Measurements from ENCODE around the gene CASP5. TPM values are rescaled to one million over a fixed set of nuclear protein-coding genes. Genes with fewer than 3 reads are reported as not detected.
A peak's percentile ranks its signal among the peaks of the same experiment; 100 is the strongest.

The CASP5 gene
- total RNA-seq, 2 experiments from 2014 or later: not detected

DNA sequence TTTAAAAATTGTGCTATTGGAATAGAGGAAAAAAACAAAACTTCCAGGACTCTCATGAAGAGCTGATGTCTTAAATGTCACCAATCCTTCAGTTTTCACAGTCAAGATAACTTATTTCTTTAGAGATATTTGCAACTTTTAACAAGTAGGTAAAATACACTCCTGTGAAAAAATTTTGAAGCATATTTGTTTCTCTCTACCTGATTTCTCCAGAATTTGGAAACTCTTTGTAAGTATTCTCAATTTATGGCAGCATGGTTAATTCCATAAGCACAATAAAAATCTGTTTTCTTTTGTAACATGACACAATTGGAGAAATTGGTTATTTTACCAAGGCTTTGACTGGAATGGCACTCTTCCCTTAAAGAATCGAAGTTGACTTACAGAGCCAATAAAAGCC is 58.7 kb downstream of the CASP5 start:
- Mint-ChIP-seq H3K36me3 (ENCODE audit: low read depth) (peaks cover 47% of the 10 kb centered on the region), H3K4me1 (ENCODE audit: low read depth) (peaks cover 57% of the 10 kb centered on the region), H3K4me3 (no peak overlapping the region), H3K9me3 (peaks cover 13% of the 10 kb centered on the region), H3K27ac (no peak overlapping the region), H3K27me3 (no peaks in the 10 kb centered on the region)
- ChIA-PET CTCF (interaction anchor here (0.9 to 1.2 kb wide), 2 partner anchors 13 to 18 kb away, joined by 3 to 4 read pairs; no protein-coding TSS in a partner anchor), POLR2A (interaction anchor here (0.7 kb wide), 1 partner anchor 70 kb away, joined by 3 read pairs; no protein-coding TSS in a partner anchor)
- DNase-seq: no peak
- TF ChIP-seq, protein P1, sequence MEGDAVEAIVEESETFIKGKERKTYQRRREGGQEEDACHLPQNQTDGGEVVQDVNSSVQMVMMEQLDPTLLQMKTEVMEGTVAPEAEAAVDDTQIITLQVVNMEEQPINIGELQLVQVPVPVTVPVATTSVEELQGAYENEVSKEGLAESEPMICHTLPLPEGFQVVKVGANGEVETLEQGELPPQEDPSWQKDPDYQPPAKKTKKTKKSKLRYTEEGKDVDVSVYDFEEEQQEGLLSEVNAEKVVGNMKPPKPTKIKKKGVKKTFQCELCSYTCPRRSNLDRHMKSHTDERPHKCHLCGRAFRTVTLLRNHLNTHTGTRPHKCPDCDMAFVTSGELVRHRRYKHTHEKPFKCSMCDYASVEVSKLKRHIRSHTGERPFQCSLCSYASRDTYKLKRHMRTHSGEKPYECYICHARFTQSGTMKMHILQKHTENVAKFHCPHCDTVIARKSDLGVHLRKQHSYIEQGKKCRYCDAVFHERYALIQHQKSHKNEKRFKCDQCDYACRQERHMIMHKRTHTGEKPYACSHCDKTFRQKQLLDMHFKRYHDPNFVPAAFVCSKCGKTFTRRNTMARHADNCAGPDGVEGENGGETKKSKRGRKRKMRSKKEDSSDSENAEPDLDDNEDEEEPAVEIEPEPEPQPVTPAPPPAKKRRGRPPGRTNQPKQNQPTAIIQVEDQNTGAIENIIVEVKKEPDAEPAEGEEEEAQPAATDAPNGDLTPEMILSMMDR (IDR thresholded peaks at IDR 0.05): no peak
- no peak for ATAC-seq
- intact Hi-C loops (cut with micrococcal nuclease): no loop called here

DNA sequence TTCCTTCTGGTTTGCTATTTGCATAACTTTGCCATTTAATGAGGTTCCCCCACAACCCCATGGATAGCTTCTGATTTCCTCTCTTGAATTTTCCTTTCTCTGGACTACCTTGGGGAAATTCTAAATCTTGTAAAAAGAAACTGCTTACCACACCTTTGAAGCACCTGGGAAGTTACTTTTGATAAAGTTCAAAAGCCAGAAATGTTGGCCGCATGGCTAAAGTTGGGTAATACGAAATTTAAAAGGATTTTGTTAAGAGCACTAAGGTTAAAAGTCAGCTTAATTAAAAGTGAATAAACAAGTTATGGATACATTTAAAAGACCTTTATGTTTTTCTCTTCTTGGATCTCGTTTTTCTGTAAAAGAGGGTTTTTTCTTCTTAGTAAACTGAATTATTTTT is 60.1 kb downstream of the CASP5 start:
- Mint-ChIP-seq H3K27me3 (no peaks in the 10 kb centered on the region), H3K4me1 (ENCODE audit: low read depth) (peaks cover 64% of the 10 kb centered on the region), H3K4me3 (no peak overlapping the region), H3K36me3 (ENCODE audit: low read depth) (peaks cover 55% of the 10 kb centered on the region), H3K27ac (no peak overlapping the region), H3K9me3 (peaks cover 13% of the 10 kb centered on the region)
- TF ChIP-seq, protein P1 (IDR thresholded peaks at IDR 0.05): no peak
- CTCF ChIA-PET: no interaction called here
- POLR2A ChIA-PET: interaction anchor here (1.0 kb wide), 1 partner anchor 10 kb away, joined by 3 read pairs; no protein-coding TSS in a partner anchor
- intact Hi-C loops (cut with micrococcal nuclease): no loop called here
- DNase-seq (no peak), ATAC-seq (no peak)

DNA sequence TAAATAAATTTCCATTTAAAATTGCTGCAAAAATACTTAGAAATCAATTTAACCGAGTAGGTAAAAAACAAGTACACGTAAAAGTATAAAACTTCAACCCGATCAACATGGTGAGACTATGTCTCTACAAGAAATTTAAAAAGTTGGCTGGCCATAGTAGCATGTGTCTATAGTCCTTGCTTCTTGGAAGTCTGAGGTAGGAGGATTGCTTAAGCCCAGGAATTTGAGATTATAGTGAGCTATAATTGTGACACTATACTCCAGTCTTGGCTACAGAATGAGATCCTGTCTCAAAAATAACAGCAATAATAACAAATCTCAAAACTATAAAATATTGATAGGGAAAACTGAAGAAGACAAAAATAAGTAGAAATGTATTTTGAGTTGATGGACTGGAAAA is 65.7 kb downstream of the CASP5 start:
- DNase-seq: no peak
- TF ChIP-seq, protein P1 (IDR thresholded peaks at IDR 0.05): no peak
- no peaks in the 10 kb centered on the region for H3K9me3 Mint-ChIP-seq
- ATAC-seq: no peak
- POLR2A ChIA-PET: no interaction called here
- no peaks in the 10 kb centered on the region for H3K27me3 Mint-ChIP-seq
- H3K4me3 Mint-ChIP-seq: no peak overlapping the region
- peaks cover 61% of the 10 kb centered on the region for H3K4me1 Mint-ChIP-seq (ENCODE audit: low read depth)
- no peak overlapping the region for H3K27ac Mint-ChIP-seq
- CTCF ChIA-PET: interaction anchor here (1.2 kb wide), 1 partner anchor 10 kb away, joined by 3 read pairs; no protein-coding TSS in a partner anchor
- peaks cover 45% of the 10 kb centered on the region for H3K36me3 Mint-ChIP-seq (ENCODE audit: low read depth)
- intact Hi-C loops (cut with micrococcal nuclease): no loop called here

DNA sequence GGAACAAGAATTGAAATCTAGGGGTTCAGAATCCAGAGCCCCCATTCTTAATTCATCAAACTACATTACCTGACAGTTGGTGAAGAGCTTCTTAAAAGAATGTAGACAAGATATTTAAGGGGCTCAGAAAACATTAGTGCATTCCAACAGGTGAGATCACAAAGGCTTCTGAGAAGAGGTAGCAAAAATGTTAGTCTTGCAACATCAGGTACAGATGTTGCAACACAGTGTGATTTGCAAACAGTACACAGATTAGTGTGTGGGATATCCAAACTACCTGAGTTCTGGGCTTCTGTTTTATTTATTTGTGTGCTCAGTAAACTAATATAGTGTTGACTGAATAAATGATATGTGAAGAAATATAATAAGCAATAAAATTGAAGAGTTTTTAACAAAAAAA is 66.4 kb downstream of the CASP5 start:
- ATAC-seq (no peak), DNase-seq (no peak)
- H3K27me3 Mint-ChIP-seq: no peaks in the 10 kb centered on the region
- CTCF ChIA-PET: no interaction called here
- H3K9me3 Mint-ChIP-seq: no peaks in the 10 kb centered on the region
- no peak overlapping the region for H3K4me3 Mint-ChIP-seq
- POLR2A ChIA-PET: no interaction called here
- H3K4me1 Mint-ChIP-seq (ENCODE audit: low read depth): peaks cover 58% of the 10 kb centered on the region
- TF ChIP-seq, protein P1 (IDR thresholded peaks at IDR 0.05): no peak
- intact Hi-C loops (cut with micrococcal nuclease): no loop called here
- H3K36me3 Mint-ChIP-seq (ENCODE audit: low read depth): peaks cover 45% of the 10 kb centered on the region
- peak overlapping the region; percentile 61 for H3K27ac Mint-ChIP-seq

DNA sequence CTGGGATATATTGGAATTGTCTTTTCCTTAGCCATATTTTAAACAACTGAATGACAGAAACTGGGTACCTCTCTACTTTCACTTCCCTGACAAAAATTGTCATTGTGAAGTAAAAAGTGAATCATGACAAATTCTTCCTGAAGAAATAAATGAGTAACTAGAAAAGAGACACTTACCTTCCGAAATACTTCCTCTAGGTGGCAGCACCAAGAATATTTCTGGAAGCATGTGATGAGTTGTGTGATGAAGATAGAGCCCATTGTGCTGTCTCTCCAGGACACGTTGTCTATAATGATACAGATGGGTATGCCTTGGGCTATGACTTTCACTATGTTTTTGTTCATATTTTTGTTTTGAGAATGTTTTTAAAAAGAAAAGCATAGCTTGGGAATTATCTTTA is 76.1 kb downstream of the CASP5 start:
- intact Hi-C loops (cut with micrococcal nuclease): no loop called here
- H3K36me3 Mint-ChIP-seq (ENCODE audit: low read depth): peaks cover 78% of the 10 kb centered on the region
- no peak overlapping the region for H3K27ac Mint-ChIP-seq
- H3K27me3 Mint-ChIP-seq: no peaks in the 10 kb centered on the region
- ATAC-seq: peak; percentile 83
- H3K4me1 Mint-ChIP-seq (ENCODE audit: low read depth): peaks cover 10% of the 10 kb centered on the region
- H3K4me3 Mint-ChIP-seq: no peak overlapping the region
- no peaks in the 10 kb centered on the region for H3K9me3 Mint-ChIP-seq
- TF ChIP-seq, protein P1 (IDR thresholded peaks at IDR 0.05): peak; percentile 76
- CTCF ChIA-PET: interaction anchor here (0.7 to 2.3 kb wide), 14 partner anchors 11 to 359 kb away, joined by 3 to 7 read pairs (median 4); partner anchors contain the start of gene CASP12
- POLR2A ChIA-PET: no interaction called here
- DNase-seq: peak; percentile 39

Other genes with a start within 250 kb of the CASP5 start
- gene CASP12, start 124.7 kb downstream of the CASP5 start, total RNA-seq: not detected
- gene CASP4, start 54.6 kb downstream of the CASP5 start, total RNA-seq: 10 to 100 TPM; 39.6 to 42.9 TPM
- gene CASP1, start 12.0 kb upstream of the CASP5 start, total RNA-seq: 10 to 100 TPM; 31.9 to 32.4 TPM
- gene CARD16, start 22.2 kb upstream of the CASP5 start, total RNA-seq: 10 to 100 TPM; 13.1 to 15.2 TPM
- not detected for gene CARD18, start 116.6 kb upstream of the CASP5 start, total RNA-seq